T-helper 1 cell (primary cell): ENCODE results near the gene ADAMTS4.

ENCODE experiments used
- DNase-seq, 5 donors: peaks; one replicate each; pipeline ENCODE4 v3.0.0-alpha.2; 2012 to 2020

The ADAMTS4 gene

DNA sequence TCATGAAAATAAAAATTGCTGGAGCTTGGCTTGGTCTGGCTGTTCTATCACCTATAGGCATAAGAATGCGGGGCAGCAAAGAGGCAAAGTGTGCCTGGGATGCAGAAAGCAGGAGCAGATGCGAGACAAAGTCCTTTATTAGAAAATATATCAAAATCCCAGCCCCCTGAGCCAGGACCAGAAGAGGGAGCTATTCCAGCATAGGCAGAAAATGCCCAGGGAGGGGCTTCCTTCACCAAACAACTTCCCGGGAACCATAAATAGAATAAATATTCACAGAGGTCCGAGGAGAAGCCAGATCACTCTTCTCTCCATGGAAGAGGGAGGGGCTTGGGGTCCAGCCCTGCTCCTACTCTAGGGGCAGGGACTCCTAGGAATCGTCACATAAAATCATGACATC lies 27.7 kb downstream of the ADAMTS4 start:
- no peak for DNase-seq

DNA sequence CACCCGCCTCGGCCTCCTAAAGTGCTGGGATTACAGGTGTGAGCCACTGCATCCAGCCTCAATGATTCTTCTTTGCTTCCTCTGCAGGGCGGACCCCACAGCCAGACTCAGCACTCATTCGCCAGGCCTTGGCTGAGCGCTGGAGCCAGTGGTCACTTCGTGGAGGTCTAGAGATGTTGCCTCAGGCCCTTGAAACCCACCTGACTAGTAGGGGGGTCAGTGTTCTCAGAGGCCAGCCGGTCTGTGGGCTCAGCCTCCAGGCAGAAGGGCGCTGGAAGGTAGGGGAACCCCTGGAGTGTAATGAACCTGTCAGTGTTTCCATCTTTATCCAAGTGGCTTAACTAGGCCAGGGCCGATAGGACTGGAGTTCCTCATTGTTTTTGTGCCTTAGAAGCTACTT lies 29.9 kb downstream of the ADAMTS4 start:
- DNase-seq: no peak

DNA sequence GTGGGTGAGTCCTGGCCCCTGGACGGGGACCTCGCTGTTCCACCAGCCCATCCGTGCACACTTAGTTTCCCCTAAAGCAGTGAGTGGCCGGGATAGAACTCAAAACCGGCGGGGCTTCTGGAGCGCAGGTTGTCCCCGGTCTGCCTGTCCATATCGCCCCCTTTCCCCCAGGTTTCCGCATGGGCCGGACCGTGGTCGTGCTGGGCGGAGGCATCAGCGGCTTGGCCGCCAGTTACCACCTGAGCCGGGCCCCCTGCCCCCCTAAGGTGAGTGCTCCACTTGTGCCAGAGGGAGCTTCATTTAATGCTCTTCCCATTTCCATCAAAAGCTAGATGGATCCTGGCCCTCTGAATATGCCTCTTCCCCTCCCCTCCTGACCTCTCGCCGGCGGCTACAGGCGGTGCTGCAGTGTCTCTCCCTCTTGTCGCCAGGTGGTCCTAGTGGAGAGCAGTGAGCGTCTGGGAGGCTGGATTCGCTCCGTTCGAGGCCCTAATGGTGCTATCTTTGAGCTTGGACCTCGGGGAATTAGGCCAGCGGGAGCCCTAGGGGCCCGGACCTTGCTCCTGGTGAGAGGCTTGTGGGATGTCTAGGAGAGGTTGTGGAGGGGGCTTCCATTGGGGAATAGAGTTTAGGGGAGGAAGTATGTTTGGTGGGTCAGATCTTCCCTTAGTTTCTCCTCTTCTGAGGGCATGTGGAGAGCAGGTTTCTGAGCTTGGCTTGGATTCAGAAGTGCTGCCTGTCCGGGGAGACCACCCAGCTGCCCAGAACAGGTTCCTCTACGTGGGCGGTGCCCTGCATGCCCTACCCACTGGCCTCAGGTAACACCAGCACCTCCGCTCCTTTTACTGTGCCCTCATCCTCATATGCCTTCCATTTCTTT lies 31.9 kb downstream of the ADAMTS4 start:
- no peak for DNase-seq

DNA sequence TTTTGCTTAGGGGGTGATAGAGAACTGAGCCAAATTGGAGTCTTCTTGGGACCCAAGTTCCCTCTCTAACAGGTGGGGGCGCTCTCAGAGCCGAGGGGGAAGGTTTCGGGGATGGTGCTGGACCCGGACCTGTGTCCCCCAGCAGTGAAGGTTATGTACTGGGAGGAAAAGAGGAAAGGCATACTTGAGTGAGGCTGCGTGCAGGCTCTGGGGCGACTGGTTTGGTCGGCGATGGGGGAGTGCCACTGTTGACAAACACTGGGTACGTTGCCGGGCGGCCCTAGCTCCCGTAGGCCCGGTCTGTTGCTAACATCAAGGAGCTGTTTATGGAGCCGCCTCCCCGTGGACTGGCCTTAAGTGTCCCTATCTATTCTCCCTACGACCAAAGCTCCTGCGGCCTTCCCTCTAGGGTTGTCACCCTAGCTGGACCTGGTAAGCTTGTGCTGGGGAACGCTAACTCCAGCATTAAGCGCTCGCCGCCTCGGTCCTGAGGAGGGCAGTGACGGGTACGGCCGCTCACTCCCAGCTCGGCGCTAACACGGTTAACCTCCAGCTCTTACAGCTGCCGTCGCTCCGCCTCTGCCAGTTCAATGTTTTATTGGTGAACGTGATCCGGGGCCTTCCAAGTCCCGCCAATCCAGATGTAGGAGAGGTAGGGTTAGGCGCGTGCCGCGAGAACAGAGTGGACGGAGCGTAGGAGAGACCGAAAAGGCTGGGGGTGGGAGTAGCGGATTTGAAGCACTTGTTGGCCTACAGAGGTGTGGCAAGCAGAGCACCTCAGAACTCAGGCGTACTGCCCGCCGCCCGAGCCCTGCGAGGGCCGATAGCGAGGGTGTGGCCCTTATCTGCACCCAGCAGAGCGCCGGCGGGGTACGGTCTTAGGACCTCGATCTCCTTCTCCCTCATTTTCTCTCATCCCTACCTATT lies 32.8 kb downstream of the ADAMTS4 start, which contains the start of gene PPOX:
TSS of gene PPOX (plus strand) at position 685 of the 927 bp plus-strand sequence. CDS start 422 bp downstream, outside the sequence.
- DNase-seq: peak; percentile 84 to 97 (median 90)

DNA sequence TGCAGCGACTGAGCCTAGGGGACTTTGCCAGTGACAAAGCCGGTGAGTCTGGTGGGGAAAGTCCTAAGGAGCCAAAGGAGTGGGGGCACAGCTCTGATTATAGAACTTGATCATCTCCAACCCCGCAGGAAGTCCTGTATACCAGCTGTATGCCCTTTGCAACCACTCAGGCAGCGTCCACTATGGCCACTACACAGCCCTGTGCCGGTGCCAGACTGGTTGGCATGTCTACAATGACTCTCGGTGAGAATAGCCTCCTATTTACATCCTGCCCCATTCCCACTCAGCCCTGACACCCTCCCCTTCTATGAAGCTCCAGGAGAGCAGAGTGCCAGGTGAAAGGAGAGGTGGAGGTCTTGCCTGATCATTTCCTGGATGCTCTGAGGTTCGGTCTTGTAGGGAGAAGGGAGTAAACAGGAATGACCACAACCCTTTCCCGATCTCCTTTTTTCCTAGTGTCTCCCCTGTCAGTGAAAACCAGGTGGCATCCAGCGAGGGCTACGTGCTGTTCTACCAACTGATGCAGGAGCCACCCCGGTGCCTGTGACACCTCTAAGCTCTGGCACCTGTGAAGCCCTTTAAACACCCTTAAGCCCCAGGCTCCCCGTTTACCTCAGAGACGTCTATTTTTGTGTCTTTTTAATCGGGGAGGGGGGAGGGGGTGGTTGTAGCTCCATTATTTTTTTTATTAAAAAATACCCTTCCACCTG lies 33.8 kb downstream of the ADAMTS4 start:
- no peak for DNase-seq

DNA sequence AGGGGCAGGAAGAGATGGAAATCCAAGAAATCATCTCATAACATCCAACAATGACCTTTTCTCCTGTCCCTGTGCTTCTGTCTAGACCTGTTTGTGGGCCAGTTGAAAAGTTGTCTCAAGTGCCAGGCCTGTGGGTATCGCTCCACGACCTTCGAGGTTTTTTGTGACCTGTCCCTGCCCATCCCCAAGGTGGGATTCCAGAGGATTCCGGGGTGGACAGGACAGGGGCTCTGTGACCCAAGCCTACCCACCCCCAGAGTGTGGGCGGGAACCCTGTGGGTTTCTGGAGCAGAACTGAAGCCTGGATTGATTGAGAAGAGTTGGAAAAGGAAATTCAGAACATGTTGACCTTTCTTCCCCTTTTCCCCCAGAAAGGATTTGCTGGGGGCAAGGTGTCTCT lies 35.1 kb downstream of the ADAMTS4 start:
- DNase-seq: no peak

DNA sequence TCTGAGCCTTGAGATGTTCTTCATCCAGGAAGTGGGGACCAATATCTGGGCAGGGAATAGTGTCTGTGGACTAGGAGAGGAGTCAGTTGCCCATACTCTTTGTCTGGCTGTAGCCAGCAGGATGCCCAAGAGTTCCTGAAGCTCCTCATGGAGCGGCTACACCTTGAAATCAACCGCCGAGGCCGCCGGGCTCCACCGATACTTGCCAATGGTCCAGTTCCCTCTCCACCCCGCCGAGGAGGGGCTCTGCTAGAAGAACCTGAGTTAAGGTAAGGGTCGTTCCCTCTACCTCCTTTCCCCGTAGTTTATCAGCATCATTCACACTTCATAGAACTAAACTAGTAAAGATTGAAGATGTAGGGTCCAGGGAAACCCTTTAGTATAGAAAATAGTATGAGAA lies 36.0 kb downstream of the ADAMTS4 start:
- DNase-seq: no peak

DNA sequence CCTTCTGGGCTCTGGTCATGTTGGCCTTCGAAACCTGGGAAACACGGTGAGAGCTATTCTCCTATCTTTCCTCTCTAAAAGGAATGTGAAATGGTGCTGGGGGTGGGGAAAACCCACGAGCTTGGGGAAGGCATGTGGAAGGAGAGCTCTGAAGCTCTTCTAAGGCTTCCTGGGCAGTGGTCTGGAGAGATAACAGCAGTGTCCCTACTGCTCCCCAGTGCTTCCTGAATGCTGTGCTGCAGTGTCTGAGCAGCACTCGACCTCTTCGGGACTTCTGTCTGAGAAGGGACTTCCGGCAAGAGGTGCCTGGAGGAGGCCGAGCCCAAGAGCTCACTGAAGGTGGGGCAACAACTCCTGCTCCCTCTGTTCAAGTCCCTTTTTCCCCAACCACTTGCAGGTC lies 36.8 kb downstream of the ADAMTS4 start:
- no peak for DNase-seq

DNA sequence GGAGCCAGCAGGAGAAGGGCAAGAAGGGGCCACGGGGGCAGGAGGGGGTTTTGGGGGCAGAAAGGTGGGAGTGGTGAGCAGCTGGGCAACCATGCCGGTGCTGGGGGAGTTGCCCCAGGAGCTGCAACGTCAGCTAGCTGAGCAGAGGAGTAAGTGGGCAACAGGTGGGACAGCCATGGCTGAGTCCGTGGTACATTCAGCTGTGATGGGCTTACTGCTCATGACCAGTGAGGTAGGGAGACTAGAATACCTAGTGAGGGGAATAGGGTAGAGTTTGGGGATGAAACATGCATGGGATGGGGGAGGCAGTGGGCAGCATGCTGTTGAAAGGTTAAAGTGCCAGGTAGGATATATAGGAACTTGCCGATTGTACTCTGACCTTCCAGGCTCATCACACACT lies 37.2 kb downstream of the ADAMTS4 start:
- no peak for DNase-seq

DNA sequence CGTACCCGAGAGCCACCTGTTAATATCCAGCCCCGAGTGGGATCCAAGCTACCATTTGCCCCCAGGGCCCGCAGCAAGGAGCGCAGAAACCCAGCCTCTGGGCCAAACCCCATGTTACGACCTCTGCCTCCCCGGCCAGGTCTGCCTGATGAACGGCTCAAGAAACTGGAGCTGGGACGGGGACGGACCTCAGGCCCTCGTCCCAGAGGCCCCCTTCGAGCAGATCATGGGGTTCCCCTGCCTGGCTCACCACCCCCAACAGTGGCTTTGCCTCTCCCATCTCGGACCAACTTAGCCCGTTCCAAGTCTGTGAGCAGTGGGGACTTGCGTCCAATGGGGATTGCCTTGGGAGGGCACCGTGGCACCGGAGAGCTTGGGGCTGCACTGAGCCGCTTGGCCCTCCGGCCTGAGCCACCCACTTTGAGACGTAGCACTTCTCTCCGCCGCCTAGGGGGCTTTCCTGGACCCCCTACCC lies 38.1 kb downstream of the ADAMTS4 start:
- no peak for DNase-seq

DNA sequence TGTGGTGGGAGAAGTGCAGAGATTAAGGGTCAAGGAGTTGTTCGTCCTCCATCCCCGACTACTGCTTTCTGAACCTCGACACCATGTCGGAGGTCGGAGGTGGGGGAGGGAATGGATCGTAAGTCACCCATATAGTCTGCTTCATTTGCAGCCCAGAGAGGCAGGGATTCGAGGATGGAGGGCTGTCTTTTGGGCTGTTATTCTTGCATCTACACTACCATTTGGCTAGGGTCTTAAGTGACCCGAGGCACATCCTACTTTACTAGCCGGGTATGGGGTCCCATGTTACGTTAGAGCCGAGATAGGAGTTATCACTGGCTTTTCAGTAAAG lies 39.0 kb downstream of the ADAMTS4 start:
- DNase-seq: no peak

DNA sequence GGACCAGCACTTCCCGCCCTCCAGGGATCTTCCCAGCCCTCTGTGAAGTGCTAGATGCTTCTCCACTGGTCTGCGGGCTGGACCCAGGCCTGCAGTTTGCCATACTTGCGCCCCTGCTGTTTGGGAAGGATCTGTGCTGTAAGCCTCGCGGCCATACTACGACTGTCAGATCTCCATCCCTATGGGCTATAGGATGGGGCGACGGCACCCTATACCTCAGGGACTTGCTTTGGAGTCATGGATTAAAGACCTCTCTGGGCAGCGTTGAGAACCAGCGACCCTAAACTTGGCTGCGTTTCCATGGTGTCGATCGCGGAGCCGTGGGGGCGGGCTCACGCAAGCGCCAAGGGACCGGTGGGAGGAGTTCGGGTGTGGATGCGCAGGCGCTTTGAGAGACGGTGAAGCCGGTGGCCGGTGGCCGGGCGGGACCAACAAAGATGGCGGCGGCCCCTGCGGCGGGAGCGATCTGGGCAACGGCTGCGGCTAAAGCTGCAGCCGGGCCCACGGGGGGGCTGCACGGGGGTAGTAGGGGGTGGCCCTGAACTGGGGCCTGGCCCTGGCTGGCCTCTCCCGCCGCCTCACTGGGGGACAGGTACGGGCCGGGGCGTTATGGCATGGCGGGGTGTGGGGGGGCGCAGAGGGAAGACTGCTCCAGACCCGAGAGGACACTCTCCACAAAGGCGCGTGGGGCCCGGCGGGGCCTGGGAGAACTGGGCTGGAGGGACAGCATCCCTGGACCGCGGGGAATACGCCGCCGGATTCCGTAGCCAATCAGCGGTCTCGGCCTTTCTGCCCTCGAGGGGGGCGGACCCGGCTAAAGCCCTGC lies 39.6 kb downstream of the ADAMTS4 start, which contains the start of gene USP21:
TSS of gene USP21 (plus strand) at position 414 of the 826 bp plus-strand sequence. CDS start 1,141 bp downstream, outside the sequence.
- peak; percentile 82 to 91 (median 87) for DNase-seq

DNA sequence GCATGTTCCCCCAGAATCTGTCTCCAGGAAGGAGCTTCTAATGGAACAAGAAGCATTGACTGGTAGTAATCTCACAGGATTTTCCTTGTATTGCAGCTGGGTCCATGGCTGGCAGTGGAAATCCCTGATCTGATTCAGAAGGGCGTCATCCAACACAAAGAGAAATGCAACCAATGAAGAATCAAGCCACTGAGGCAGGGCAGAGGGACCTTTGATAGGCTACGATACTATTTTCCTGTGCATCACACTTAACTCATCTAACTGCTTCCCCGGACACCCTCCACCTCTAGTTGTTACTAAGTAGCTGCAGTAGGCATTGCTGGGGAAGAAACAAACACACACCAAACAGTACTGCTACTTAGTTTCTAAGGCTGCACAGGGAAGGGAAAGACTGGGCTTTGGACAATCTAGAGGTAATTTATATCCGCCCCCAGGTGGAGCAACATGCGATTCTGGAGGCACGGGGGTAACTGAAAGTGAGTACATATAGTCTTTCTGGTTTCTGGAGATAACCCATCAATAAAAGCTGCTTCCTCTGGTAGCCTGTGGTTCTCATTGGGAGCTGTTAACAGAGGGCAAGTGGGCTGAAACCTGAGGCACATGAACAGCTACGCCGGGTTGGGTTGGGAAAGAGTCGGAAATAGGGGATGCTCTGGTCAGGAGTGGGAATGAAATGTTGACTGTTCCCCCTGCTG lies 40.4 kb downstream of the ADAMTS4 start:
- no peak for DNase-seq

DNA sequence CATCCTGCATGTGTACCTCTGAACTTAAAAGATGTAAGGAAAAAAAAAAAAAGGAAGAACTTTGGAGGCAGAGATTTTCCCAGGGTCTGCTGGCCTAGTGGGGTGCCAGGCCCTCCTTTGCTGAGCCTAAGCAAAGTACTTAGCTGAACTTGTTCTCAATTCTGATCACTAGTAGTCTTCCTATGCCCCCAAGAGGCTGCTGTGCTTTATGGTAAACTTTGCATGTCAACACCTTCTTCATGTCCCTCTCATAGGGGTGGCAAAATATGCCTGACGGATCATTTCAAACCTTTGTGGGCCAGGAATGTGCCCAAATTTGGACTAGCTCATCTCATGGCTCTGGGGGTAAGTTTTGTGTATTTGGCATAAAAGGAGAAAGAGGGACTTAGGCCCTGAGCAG lies 41.0 kb downstream of the ADAMTS4 start:
- no peak for DNase-seq

DNA sequence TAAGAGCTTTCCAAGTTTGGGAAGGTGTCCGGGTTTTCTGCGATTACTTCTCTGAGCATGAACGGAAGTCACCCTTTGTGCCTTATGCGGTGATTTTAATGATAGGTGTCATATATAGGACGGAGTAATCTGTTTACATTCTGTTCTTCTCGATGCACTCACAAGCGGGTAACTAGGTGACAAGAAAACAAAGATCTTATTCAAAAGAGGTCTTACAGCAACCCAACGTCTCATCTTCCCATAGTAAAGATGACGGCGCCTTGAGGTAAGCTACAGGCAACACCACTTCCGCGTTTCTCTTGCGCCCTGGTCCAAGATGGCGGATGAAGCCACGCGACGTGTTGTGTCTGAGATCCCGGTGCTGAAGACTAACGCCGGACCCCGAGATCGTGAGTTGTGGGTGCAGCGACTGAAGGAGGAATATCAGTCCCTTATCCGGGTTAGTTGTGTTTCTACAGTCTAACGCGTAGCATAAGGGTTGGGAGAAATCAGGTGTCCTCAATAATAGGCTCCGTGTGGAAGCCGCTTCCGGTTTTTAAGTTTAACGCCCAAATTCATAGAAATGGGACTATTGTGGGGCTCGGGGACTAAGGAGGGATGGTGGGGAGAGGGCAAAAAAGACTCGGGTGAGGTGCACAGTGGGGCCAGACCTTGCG lies 45.0 kb downstream of the ADAMTS4 start, which contains the start of gene UFC1:
TSS of gene UFC1 (plus strand) at position 297 of the 656 bp plus-strand sequence. CDS start at position 317, 20 bp downstream.
- peak; percentile 64 to 92 (median 75) for DNase-seq

DNA sequence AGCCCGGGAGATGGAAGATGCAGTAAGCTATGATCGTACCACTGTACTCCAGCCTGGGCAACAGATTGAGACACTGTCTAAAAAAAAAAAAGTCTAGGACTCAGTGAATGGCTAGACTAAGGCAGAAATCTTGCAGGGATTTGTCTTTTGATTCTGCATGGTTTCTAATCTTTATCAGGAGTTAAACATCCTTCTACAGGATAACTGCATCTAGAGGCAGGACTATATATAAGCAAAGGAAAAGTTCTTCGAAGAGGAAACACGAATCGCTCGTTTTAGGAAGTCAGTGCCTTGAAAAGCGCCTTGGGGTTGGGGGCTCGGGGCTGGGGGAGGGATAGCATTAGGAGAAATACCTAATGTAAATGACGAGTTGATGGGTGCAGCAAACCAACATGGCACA lies 45.7 kb downstream of the ADAMTS4 start:
- no peak for DNase-seq

DNA sequence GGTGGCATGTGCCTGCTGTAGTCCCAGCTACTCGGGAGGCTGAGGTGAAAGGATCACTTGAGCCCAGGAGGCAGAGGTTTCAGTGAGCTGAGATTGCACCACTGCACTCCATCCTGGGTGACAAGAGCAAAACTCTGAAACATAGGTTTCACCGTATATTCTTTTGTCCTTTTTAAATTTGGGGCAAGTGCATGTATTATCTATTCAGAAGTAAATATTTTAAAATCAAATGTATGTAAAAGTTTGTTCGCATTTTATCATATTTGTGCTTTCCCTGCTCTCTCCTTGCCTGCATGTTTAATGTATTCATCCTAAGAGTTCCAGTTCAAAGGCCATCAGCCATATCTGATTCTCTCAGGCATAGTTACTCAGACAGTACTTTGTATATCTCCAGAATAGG lies 53.0 kb downstream of the ADAMTS4 start:
- no peak for DNase-seq

DNA sequence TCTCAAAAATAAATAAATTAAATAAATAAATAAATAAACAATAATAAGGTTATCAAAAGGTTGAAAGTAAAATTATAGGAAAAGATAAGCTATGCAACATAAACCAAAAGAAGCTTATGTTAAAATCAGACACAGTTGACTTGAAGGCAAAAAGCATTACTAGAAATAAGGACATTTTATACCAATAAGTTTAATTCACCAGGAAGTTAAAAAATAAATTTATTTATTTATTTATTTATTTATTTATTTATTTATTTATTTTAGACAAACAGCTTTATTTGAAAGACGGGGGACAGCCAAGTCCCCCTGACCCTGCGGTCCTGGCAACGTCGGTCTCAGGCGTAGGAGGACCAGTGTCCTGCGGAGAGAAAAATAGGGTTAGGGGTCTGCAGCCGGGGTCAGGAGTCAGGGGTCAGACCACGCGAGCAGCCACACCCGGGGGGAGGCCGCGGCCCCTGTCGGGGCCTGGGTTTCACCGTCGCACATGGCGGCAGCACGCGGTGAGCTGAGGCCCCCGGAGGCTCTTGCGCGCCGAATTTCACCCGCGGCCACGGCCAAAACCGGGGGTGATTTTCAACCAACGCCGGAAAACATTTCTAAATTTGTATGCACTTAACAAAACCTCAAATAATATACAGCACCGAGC lies 58.0 kb downstream of the ADAMTS4 start:
- DNase-seq: no peak

DNA sequence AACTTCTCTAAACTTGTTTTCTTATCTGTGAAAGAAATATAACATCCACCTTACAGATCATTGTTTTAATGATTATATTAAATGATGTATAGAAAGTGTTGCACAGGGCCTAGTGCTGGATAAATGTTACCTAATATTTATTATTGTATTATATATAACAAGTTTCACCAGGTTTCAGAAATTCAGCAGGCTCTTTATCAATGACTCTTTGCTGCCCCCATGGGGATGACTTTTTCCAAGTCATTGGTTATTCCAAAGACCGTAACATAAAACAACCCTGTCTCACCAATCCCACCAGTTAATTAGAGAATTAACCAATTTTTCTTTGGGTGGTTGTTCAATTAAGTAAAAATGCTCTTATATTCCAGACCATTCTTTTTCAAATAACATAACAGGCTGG lies 59.1 kb downstream of the ADAMTS4 start:
- peak in 3 of 5 donors; percentile 18 to 39 (median 27) for DNase-seq

DNA sequence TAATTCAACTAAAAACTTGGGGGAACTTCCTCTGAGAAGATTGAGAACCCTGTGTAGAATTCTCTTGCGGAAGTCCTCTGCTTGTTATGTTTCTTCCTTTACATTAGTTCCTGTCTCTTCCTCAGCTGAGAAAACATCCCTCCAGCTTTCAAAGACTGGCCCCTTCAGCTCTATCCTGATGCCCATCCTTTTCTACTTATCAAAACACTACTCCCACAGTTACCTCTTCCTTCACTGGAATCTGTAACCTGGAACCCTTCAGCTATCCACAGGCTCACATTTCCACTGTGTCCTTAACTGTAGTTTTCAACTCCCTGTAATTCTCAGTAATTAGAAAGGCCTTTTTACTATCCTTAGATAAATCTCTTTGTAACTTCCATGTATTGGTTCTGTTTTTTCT lies 60.4 kb downstream of the ADAMTS4 start:
- no peak for DNase-seq
